ENCODE measurements around the gene LAMC3. TPM values are rescaled to one million over a fixed set of nuclear protein-coding genes. Genes with fewer than 3 reads are reported as not detected.

Gene LAMC3
- total RNA-seq, 1 experiment from 2014 or later: 4.6 TPM

DNA sequence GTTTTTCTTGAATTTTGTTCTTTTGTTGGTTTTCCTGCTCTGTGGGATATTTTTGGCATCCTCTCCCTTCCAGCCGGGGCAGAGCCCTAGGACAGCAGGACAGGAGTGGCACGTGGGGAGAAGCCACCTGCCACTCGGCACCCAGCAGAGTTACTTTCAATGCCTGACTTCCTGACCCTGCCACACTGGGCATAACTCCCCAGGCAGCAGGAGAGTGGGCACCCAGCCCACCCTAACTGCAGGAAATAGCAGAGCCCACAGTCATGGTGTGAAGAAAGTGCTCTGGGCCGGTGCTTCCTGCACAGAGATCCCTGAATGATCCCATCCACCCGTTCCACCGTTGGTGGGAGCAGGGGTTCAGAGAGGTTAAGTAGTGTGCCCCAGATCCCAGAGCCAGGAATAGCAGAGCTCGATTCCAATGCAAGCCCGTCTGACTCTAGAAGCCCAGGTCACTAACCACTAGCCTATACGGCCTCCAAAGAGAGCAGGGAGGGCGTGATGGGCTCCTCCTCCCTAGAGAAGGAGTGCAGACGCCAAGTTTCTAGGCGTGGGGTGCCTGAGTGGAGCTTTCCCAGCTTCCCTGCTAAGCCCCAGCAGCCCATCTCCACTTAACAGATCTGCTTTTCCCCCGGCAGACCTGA is 108.3 kb downstream of the LAMC3 start:
- no peaks in the 10 kb centered on the region for H3K9me2 ChIP-seq (replicated peaks; ENCODE audit: low read length)
- no peaks in the 10 kb centered on the region for H3K36me3 ChIP-seq (ENCODE audit: low read depth, low read length)
- no peaks in the 10 kb centered on the region for H3K79me2 ChIP-seq (ENCODE audit: low read length)
- CTCF ChIA-PET: no interaction called here
- H3K4me3 ChIP-seq (ENCODE audit: low read length): no peak overlapping the region
- no peak overlapping the region for H3K9ac ChIP-seq (ENCODE audit: low read length)
- H2AFZ ChIP-seq (ENCODE audit: low read length): no peak overlapping the region
- H3K9me3 ChIP-seq (ENCODE audit: low read length): no peaks in the 10 kb centered on the region
- intact Hi-C loops (cut with micrococcal nuclease): no loop called here
- H4K20me1 ChIP-seq (ENCODE audit: low read length): no peaks in the 10 kb centered on the region
- ATAC-seq (no peak), DNase-seq (no peak)
- POLR2A ChIA-PET (ENCODE audit: unreplicated experiment): no interaction called here
- H3K4me1 ChIP-seq (ENCODE audit: insufficient read depth, low read length): no peaks in the 10 kb centered on the region
- no peaks in the 10 kb centered on the region for H3K27me3 ChIP-seq (ENCODE audit: low read length)
- TF ChIP-seq EZH2 (IDR thresholded peaks at IDR 0.05; ENCODE audit: low read length, unreplicated experiment) (no peak), EZH2phosphoT487 (IDR thresholded peaks at IDR 0.05; ENCODE audit: borderline replicate concordance, low read length) (no peak)
- TF ChIP-seq, protein P1, sequence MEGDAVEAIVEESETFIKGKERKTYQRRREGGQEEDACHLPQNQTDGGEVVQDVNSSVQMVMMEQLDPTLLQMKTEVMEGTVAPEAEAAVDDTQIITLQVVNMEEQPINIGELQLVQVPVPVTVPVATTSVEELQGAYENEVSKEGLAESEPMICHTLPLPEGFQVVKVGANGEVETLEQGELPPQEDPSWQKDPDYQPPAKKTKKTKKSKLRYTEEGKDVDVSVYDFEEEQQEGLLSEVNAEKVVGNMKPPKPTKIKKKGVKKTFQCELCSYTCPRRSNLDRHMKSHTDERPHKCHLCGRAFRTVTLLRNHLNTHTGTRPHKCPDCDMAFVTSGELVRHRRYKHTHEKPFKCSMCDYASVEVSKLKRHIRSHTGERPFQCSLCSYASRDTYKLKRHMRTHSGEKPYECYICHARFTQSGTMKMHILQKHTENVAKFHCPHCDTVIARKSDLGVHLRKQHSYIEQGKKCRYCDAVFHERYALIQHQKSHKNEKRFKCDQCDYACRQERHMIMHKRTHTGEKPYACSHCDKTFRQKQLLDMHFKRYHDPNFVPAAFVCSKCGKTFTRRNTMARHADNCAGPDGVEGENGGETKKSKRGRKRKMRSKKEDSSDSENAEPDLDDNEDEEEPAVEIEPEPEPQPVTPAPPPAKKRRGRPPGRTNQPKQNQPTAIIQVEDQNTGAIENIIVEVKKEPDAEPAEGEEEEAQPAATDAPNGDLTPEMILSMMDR (conservative IDR thresholded peaks at IDR 0.05; ENCODE audit: low read depth, low read length): no peak
- no peaks in the 10 kb centered on the region for H3F3A ChIP-seq (ENCODE audit: low read length, unreplicated experiment)
- no peak overlapping the region for H3K27ac ChIP-seq (ENCODE audit: low read length)
- no peak overlapping the region for H3K4me2 ChIP-seq (ENCODE audit: low read length)
- BruUV-seq (replicated peaks): no TSS peak

DNA sequence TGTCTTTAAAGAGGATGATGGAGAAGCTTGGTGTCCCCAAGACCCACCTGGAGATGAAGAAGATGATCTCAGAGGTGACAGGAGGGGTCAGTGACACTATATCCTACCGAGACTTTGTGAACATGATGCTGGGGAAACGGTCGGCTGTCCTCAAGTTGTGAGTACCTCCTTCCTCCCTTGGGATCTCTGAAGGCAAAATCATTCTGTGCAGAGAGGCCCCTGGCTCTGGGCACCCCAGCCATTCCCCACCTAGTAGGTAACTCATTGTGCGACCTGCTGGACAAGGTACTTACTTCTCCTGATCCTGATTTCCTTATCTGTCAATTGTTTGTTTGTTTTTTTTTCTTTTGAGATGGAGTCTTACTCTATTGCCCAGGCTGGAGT is 108.8 kb downstream of the LAMC3 start:
- Histone ChIP-seq H3K79me2 (ENCODE audit: low read length) (no peaks in the 10 kb centered on the region), H3K4me2 (ENCODE audit: low read length) (no peak overlapping the region), H3K9ac (ENCODE audit: low read length) (no peak overlapping the region), H3K36me3 (ENCODE audit: low read depth, low read length) (no peaks in the 10 kb centered on the region), H2AFZ (ENCODE audit: low read length) (no peak overlapping the region), H3K4me3 (ENCODE audit: low read length) (no peak overlapping the region), H3F3A (ENCODE audit: low read length, unreplicated experiment) (no peaks in the 10 kb centered on the region), H3K9me3 (ENCODE audit: low read length) (no peaks in the 10 kb centered on the region), H3K27ac (ENCODE audit: low read length) (no peak overlapping the region), H3K9me2 (replicated peaks; ENCODE audit: low read length) (no peaks in the 10 kb centered on the region), H4K20me1 (ENCODE audit: low read length) (no peaks in the 10 kb centered on the region), H3K27me3 (ENCODE audit: low read length) (no peaks in the 10 kb centered on the region), H3K4me1 (ENCODE audit: insufficient read depth, low read length) (no peaks in the 10 kb centered on the region)
- BruUV-seq (replicated peaks): no TSS peak
- ChIA-PET CTCF (no interaction called here), POLR2A (ENCODE audit: unreplicated experiment) (no interaction called here)
- intact Hi-C loops (cut with micrococcal nuclease): no loop called here
- TF ChIP-seq, protein P1 (conservative IDR thresholded peaks at IDR 0.05; ENCODE audit: low read depth, low read length): no peak
- TF ChIP-seq EZH2 (IDR thresholded peaks at IDR 0.05; ENCODE audit: low read length, unreplicated experiment) (no peak), EZH2phosphoT487 (IDR thresholded peaks at IDR 0.05; ENCODE audit: borderline replicate concordance, low read length) (no peak)
- DNase-seq (no peak), ATAC-seq (no peak)

DNA sequence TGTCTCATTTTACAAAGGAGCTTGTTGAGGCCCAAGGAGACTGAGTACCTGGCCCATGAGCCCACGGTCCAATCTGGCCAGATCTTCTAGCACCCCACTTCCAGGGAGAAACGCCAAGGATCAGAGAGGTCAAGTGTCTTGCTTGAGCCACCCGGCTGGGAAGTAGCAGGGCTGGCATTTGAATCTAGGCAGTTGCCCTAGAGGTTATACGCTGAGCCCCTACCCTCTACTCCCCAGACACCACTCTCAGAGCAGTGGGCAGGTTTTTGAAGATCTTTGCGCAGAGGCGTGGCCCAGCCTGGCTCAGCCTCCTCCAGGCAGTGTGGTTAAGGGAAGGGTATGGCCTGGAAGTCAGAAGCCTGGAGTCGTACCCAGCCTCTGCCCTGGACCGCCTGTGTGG is 110.6 kb downstream of the LAMC3 start:
- DNase-seq: no peak
- Histone ChIP-seq H3K4me3 (ENCODE audit: low read length) (no peak overlapping the region), H3K9ac (ENCODE audit: low read length) (no peak overlapping the region), H3K9me2 (replicated peaks; ENCODE audit: low read length) (no peaks in the 10 kb centered on the region), H3K9me3 (ENCODE audit: low read length) (no peaks in the 10 kb centered on the region), H3K79me2 (ENCODE audit: low read length) (no peaks in the 10 kb centered on the region), H3F3A (ENCODE audit: low read length, unreplicated experiment) (no peaks in the 10 kb centered on the region), H2AFZ (ENCODE audit: low read length) (no peak overlapping the region), H3K27me3 (ENCODE audit: low read length) (no peaks in the 10 kb centered on the region), H3K36me3 (ENCODE audit: low read depth, low read length) (no peaks in the 10 kb centered on the region), H3K4me1 (ENCODE audit: insufficient read depth, low read length) (no peaks in the 10 kb centered on the region), H4K20me1 (ENCODE audit: low read length) (no peaks in the 10 kb centered on the region), H3K27ac (ENCODE audit: low read length) (no peak overlapping the region), H3K4me2 (ENCODE audit: low read length) (no peak overlapping the region)
- POLR2A ChIA-PET (ENCODE audit: unreplicated experiment): no interaction called here
- no peak for ATAC-seq
- TF ChIP-seq EZH2phosphoT487 (IDR thresholded peaks at IDR 0.05; ENCODE audit: borderline replicate concordance, low read length) (no peak), EZH2 (IDR thresholded peaks at IDR 0.05; ENCODE audit: low read length, unreplicated experiment) (no peak)
- TF ChIP-seq, protein P1 (conservative IDR thresholded peaks at IDR 0.05; ENCODE audit: low read depth, low read length): no peak
- CTCF ChIA-PET: no interaction called here
- BruUV-seq (replicated peaks): no TSS peak
- intact Hi-C loops (cut with micrococcal nuclease): no loop called here
